AG10803 (cell line): ENCODE data around the gene EPB41L4B.

Source experiments
- DNase-seq: peaks from one replicate; pipeline ENCODE4 v3.0.0; 2010; ENCODE audit warnings: low read depth
- H3K4me3 ChIP-seq: 2 replicates; pipeline ENCODE4 v1.5.1; 2011; ENCODE audit warnings: mild to moderate bottlenecking, low read length, control low read depth
- TF ChIP-seq, protein P1 (sequence below): conservative IDR thresholded peaks from 2 replicates; pipeline ENCODE4 v1.5.1; 2011; ENCODE audit warnings: mild to moderate bottlenecking, low read length, control low read depth, inconsistent platforms

EPB41L4B gene

DNA sequence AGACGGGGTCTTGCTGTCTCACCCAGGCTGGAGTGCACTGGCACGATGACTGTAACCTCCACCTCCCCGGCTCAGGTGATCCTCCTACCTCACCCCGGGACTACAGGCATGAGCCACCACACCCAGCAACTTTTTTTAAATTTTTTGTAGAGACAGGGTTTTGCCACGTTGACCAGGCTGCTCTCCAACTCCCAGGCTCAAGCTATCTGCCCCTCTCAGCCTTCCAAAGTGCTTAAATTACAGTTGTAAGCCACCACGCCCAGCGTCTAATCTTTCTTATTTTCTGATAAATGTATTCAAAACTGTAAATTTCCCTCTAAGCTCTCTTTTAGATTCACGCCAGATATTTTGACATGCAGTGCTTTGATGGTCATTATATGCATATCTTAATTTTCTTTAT is 164.2 kb downstream of the EPB41L4B start:
- H3K4me3 ChIP-seq: no peak overlapping the region
- TF ChIP-seq, protein P1, sequence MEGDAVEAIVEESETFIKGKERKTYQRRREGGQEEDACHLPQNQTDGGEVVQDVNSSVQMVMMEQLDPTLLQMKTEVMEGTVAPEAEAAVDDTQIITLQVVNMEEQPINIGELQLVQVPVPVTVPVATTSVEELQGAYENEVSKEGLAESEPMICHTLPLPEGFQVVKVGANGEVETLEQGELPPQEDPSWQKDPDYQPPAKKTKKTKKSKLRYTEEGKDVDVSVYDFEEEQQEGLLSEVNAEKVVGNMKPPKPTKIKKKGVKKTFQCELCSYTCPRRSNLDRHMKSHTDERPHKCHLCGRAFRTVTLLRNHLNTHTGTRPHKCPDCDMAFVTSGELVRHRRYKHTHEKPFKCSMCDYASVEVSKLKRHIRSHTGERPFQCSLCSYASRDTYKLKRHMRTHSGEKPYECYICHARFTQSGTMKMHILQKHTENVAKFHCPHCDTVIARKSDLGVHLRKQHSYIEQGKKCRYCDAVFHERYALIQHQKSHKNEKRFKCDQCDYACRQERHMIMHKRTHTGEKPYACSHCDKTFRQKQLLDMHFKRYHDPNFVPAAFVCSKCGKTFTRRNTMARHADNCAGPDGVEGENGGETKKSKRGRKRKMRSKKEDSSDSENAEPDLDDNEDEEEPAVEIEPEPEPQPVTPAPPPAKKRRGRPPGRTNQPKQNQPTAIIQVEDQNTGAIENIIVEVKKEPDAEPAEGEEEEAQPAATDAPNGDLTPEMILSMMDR: no peak
- DNase-seq: no peak

DNA sequence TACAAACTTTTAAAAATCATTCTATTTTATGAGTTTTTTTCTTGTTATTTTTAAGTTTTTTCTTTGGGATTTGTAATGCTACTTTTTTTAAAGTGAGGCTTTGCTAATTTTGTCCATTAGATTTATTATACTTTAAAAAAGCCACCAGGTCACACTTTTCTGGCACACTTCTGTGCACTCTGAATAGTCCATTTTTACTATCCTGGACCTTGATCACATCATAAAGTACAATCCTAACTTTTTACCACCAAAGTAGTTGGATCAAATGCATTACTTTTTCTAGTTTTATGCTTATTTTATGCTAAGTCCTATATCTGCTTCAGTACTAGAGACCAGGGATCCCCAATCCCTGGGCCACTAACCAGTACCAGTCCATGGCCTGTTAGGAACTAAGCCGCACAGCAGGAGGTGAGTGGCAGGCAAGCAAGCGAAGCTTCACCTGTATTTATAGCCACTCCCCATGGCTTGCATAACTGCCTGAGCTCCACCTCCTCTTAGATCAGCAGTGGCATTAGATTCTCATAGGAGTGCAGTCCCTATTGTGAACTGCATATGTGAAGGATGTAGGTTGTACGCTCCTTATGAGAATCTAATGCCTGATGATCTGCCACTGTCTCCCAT is 169.8 kb downstream of the EPB41L4B start:
- no peak for DNase-seq
- TF ChIP-seq, protein P1: no peak
- no peak overlapping the region for H3K4me3 ChIP-seq

DNA sequence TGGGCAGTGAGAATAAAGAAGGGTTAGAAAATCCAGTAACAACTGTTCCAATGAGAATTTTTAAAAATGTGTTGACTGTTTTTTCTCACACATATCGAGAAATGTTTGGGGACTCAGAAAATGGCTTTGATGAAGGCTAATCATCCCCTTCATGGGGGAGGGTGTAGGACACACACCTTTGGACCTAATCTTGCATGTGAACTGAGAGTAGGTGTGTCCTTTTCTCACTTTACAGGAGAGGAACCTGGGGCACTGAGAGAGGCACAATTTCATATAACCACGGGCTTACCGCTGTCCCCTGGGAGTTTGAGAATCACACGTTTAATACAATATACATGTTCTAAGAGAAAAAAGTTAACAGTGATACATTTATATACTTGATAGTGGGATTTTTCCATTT is 171.1 kb downstream of the EPB41L4B start:
- H3K4me3 ChIP-seq: no peak overlapping the region
- TF ChIP-seq, protein P1: no peak
- no peak for DNase-seq

DNA sequence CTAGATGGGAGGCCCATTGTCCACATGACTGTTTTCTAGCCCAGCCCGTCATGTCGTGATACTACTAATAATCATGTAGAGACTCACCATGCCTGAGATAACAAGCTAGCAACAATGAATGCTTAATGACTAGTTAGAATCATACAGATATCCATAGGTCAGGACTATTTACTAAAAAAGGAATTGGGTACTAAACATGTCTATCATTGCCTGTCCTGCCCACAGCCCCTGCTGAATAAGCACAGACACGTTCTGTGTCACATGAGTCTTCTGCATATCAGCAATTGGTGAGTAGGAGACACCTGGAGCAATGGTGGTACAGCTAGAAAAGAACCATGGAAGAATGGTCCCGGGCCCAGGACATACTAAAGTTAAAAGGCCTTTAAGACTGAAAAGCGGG is 171.8 kb downstream of the EPB41L4B start:
- DNase-seq: no peak
- no peak overlapping the region for H3K4me3 ChIP-seq
- TF ChIP-seq, protein P1: no peak

DNA sequence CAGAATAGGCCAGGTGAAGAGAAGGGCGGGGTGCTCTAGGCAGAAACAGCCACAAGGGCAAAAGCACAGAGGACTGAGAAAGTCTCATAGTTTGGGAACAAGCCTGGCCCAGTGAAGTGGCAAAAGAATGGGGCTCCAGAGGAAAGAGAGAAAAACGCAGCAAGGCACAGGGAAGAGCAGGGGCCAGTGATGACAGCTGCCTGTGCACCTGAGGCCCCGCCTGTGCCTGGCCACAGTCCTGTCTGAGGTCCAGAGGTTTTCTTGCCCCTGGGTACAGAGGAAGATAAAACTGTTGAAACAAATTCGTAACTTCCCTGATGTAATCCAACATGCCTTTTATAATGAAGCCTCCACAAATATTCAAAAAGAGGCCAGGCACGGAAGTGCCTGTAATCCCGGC is 175.8 kb downstream of the EPB41L4B start:
- no peak overlapping the region for H3K4me3 ChIP-seq
- no peak for DNase-seq
- TF ChIP-seq, protein P1: no peak

DNA sequence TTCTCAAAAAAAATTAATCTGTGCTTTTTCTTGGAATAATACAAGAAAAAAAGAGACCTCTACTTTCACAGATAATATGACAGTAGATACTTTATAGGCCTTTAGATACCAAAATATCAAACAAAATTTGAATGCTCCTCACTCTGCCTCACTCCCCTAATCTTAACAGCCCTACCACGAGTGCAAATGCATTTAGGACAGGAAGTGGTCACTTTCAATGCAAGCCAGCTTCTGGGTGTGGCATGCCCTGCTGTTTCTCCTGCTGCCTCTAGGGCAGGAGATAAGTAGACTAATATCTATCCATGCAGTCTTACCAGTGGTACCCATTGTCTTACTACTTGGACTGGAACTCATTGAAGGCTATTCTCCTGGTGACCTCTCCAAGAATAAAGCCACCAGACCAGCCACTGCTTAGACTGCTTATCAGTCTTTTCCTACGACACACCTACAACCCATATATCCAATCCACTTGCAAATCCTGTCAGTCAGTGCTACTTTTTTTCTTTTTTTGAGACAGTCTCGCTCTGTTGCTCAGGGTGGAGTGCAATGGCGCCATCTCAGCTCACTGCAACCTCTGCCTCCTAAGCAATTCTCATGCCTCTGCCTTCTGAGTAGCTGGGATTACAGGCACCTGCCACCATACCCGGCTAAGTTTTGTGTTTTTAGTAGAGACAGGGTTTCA is 176.8 kb downstream of the EPB41L4B start:
- TF ChIP-seq, protein P1: peak; percentile 37
- DNase-seq: peak; percentile 28
- H3K4me3 ChIP-seq: no peak overlapping the region

DNA sequence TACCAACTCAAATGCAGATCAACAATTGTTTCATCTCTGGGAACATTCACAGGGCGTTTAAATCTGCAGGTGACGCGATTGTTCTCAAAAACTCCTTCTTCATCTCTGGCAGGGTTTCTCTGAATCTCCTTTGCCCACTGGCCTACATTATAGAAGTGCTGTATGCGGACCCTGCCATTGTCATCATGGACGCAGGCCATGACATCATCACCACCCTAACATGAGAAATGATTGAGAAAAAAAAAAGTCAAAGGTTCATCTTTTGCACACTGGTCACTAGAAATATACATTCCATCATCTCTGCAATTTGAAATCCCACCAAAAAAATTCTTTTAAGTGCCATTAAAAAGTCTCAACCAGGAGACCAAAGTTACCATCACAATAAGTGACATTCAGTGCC is 179.5 kb downstream of the EPB41L4B start:
- no peak for DNase-seq
- TF ChIP-seq, protein P1: no peak
- H3K4me3 ChIP-seq: no peak overlapping the region
